GM23248 (cell line): ENCODE measurements around the gene TCF7L2. TPM values are rescaled to one million over a fixed set of nuclear protein-coding genes. Genes with fewer than 3 reads are reported as not detected.

ENCODE experiments used
- DNase-seq: peaks from one replicate; pipeline ENCODE4 v3.0.0-alpha.2; 2015
- H2AFZ ChIP-seq: fragments of 200-600 bp; sonication (generic); 2 replicates; pipeline ENCODE4 v1.6.1; 2016; ENCODE audit warnings: antibody characterized with exemption
- H3F3A ChIP-seq: fragments of 200-600 bp; sonication (generic); 2 replicates; pipeline ENCODE4 v1.6.1; 2016; ENCODE audit warnings: mild to moderate bottlenecking, antibody characterized with exemption, mixed run types; ENCODE audit not compliant: insufficient read depth
- H3K27ac ChIP-seq: fragments of 200-600 bp; sonication (generic); 2 replicates; pipeline ENCODE4 v1.5.1; 2016; ENCODE audit warnings: mild to moderate bottlenecking
- H3K27me3 ChIP-seq: fragments of 200-600 bp; sonication (generic); replicated peaks from 2 replicates; pipeline ENCODE4 v1.6.1; 2016; ENCODE audit warnings: mild to moderate bottlenecking; ENCODE audit not compliant: insufficient read depth
- H3K36me3 ChIP-seq: fragments of 200-600 bp; sonication (generic); 2 replicates; pipeline ENCODE4 v1.6.1; 2016; ENCODE audit warnings: low read depth, mild to moderate bottlenecking
- H3K4me1 ChIP-seq: fragments of 200-600 bp; sonication (generic); 2 replicates; pipeline ENCODE4 v1.6.1; 2016; ENCODE audit warnings: mild to moderate bottlenecking; ENCODE audit not compliant: insufficient read depth
- H3K4me2 ChIP-seq: fragments of 200-600 bp; sonication (generic); one replicate; pipeline ENCODE4 v1.6.1; 2016; ENCODE audit warnings: mild to moderate bottlenecking; ENCODE audit not compliant: unreplicated experiment
- H3K4me3 ChIP-seq: fragments of 200-600 bp; sonication (generic); 2 replicates; pipeline ENCODE4 v1.5.1; 2016; ENCODE audit warnings: mild to moderate bottlenecking
- H3K79me2 ChIP-seq: fragments of 200-600 bp; sonication (generic); 2 replicates; pipeline ENCODE4 v1.6.1; 2016; ENCODE audit warnings: mild to moderate bottlenecking; ENCODE audit not compliant: insufficient read depth
- H3K9ac ChIP-seq: fragments of 200-600 bp; sonication (generic); 2 replicates; pipeline ENCODE4 v1.6.1; 2016; ENCODE audit warnings: mild to moderate bottlenecking
- H3K9me2 ChIP-seq: fragments of 200-600 bp; sonication (generic); 2 replicates; pipeline ENCODE4 v1.6.1; 2016; ENCODE audit warnings: mixed run types, mild to moderate bottlenecking, moderate library complexity; ENCODE audit not compliant: insufficient read depth
- H3K9me3 ChIP-seq: fragments of 200-600 bp; sonication (generic); one replicate; pipeline ENCODE4 v1.6.1; 2017; ENCODE audit warnings: low read depth
- H4K20me1 ChIP-seq: fragments of 200-600 bp; sonication (generic); 2 replicates; pipeline ENCODE4 v1.6.0; 2016; ENCODE audit not compliant: insufficient read depth
- EZH2 ChIP-seq: fragments of 200-600 bp; sonication (generic); IDR thresholded peaks from 2 replicates; pipeline ENCODE4 v1.6.1; 2018; ENCODE audit warnings: antibody characterized with exemption, mild to moderate bottlenecking; ENCODE audit not compliant: insufficient read depth, poor library complexity, severe bottlenecking
- EZH2phosphoT487 ChIP-seq: fragments of 200-600 bp; sonication (generic); IDR thresholded peaks from 2 replicates; pipeline ENCODE4 v1.6.1; 2018; ENCODE audit warnings: antibody characterized with exemption, moderate library complexity, mild to moderate bottlenecking, low read depth; ENCODE audit not compliant: insufficient read depth
- WGBS, 2 experiments: methylation state at CpG; one replicate each; pipeline ENCODE4 v1.1.6; 2015 to 2017; ENCODE audit warnings: low lambda C conversion rate in 2 of 2, low coverage in 1 of 2; ENCODE audit errors: missing lambda C conversion rate in 2 of 2; 5-methylcytosine and 5-hydroxymethylcytosine counted together
- in situ Hi-C: fragments of 300-500 bp; cut with MboI; formaldehyde crosslinking; loops from 2 replicates; pipeline ENCODE4 v1.15.0; 2020
- polyA plus RNA-seq: library from polyadenylated mRNA; unstranded; fragments of >200 nt; fragmentation: Nextera tagmentation; extraction: Ambion mirVana; gene quantifications from 2 replicates; pipeline ENCODE4 v1.2.1, GENCODE V29; 2016
- total RNA-seq: library from RNA; depleted of rRNA; stranded (reverse); fragments of >200 nt; shearing (Covaris generic); gene quantifications from 2 replicates; pipeline ENCODE4 v1.2.3, GENCODE V29; 2014

TCF7L2 gene
- total and polyA plus RNA-seq, 2 experiments from 2014 or later, result 6.2 to 19.3 TPM

DNA sequence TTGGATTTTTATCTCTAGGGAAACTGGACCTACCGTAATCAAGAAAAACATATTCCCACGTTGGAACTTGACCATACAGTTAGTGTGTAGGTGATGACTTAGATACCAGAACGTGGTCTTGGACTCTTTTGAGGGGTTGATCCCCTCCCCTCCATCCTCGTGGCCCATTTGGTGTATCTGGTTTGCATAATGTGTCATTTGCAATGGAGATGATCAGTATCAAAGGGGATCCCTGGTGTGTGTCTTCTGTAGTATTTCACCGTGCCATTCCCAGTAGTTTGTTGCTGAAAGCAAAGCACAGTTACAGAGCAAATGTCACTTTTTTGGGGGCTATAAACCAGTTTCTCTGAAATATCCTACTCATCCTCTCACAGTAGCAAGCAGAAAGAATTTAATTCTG is 217.7 kb downstream of the TCF7L2 start:
- H3K79me2 ChIP-seq, result no peaks in the 10 kb centered on the region
- no peak overlapping the region for H3K4me3 ChIP-seq
- in situ Hi-C loops, result no loop called here
- H4K20me1 ChIP-seq, result no peaks in the 10 kb centered on the region
- H3K4me1 ChIP-seq, result no peaks in the 10 kb centered on the region
- H3K9me3 ChIP-seq, result no peaks in the 10 kb centered on the region
- H2AFZ ChIP-seq, result no peak overlapping the region
- no peak overlapping the region for H3K4me2 ChIP-seq
- no peak for DNase-seq
- 0 out of 2 replicates have a peak, but pooled peaks cover 13% of the 10 kb centered on the region for H3K36me3 ChIP-seq
- no peak overlapping the region for H3K27ac ChIP-seq
- no peaks in the 10 kb centered on the region for H3K27me3 ChIP-seq
- peaks cover 8% of the 10 kb centered on the region; the same call in 1 of the 2 replicates for H3F3A ChIP-seq
- no peaks in the 10 kb centered on the region for H3K9me2 ChIP-seq
- TF ChIP-seq EZH2 (no peak), EZH2phosphoT487 (no peak)
- H3K9ac ChIP-seq, result no peak overlapping the region
- 70 to 72% methylated on average over 5 of the region's 5 CpGs for WGBS, 2 experiments

DNA sequence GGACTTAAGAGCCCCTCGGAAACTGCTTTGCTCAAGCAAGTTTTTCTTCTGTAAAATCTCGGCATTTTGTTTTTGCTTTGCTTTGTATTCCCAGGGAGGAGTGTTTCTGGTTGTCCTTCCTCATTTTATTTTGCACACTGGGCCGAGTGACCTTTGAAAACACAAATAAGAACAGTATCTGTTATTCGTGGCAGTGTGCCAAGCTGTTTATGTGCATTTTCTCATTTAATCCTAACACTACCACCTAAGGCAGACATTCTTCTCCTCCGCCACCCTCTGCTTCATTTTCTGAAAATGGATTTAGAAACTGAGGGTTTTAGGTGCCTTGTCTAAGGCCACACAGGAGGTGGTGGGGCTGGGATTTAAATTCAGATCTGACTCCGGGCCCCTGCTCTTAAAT is 218.5 kb downstream of the TCF7L2 start:
- Histone ChIP-seq H3K79me2 (no peaks in the 10 kb centered on the region), H3K9ac (no peak overlapping the region), H3K4me1 (no peaks in the 10 kb centered on the region), H3K27ac (no peak overlapping the region), H3K9me2 (no peaks in the 10 kb centered on the region), H3F3A (peaks cover 8% of the 10 kb centered on the region; the same call in 1 of the 2 replicates), H3K4me3 (no peak overlapping the region), H2AFZ (no peak overlapping the region), H3K9me3 (no peaks in the 10 kb centered on the region), H4K20me1 (no peaks in the 10 kb centered on the region; the same call in 1 of the 2 replicates), H3K4me2 (no peak overlapping the region), H3K36me3 (0 out of 2 replicates have a peak, but pooled peaks cover 13% of the 10 kb centered on the region), H3K27me3 (no peaks in the 10 kb centered on the region)
- 79 to 83% methylated on average over 6 of the region's 6 CpGs for WGBS, 2 experiments
- in situ Hi-C loops, result no loop called here
- no peak for TF ChIP-seq EZH2
- TF ChIP-seq EZH2phosphoT487, result no peak
- peak; percentile 7 for DNase-seq

DNA sequence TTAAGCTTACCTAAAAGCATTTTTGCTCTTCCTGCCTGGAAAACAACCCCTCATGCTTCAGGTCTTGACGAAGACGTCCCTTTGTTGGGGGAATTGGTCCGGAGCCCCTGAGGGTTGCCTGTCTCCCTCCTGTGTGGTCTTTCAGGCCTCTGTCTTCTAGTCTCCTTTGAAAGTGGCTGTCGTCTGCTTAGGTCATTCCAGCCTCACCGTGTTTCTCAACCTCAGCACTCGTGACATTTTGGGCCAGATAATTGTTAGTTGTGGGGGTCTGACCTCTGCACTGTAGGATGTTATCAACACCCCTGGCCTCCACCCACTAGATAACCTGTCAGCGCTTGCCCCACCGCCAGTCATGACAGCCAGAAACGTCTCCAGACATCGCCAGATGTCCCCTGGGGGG is 219.1 kb downstream of the TCF7L2 start:
- Histone ChIP-seq H3K4me3 (no peak overlapping the region), H3F3A (peaks cover 8% of the 10 kb centered on the region; the same call in 1 of the 2 replicates), H3K9me2 (no peaks in the 10 kb centered on the region), H3K4me1 (no peaks in the 10 kb centered on the region), H3K9ac (no peak overlapping the region), H3K27me3 (no peaks in the 10 kb centered on the region), H3K79me2 (no peaks in the 10 kb centered on the region), H3K9me3 (no peaks in the 10 kb centered on the region), H2AFZ (no peak overlapping the region), H3K4me2 (no peak overlapping the region), H4K20me1 (no peaks in the 10 kb centered on the region; the same call in 1 of the 2 replicates), H3K27ac (no peak overlapping the region), H3K36me3 (0 out of 2 replicates have a peak, but pooled peaks cover 13% of the 10 kb centered on the region)
- WGBS, 2 experiments, result 86 to 93% methylated on average over 10 of the region's 10 CpGs
- TF ChIP-seq EZH2 (no peak), EZH2phosphoT487 (no peak)
- in situ Hi-C loops, result no loop called here
- no peak for DNase-seq

DNA sequence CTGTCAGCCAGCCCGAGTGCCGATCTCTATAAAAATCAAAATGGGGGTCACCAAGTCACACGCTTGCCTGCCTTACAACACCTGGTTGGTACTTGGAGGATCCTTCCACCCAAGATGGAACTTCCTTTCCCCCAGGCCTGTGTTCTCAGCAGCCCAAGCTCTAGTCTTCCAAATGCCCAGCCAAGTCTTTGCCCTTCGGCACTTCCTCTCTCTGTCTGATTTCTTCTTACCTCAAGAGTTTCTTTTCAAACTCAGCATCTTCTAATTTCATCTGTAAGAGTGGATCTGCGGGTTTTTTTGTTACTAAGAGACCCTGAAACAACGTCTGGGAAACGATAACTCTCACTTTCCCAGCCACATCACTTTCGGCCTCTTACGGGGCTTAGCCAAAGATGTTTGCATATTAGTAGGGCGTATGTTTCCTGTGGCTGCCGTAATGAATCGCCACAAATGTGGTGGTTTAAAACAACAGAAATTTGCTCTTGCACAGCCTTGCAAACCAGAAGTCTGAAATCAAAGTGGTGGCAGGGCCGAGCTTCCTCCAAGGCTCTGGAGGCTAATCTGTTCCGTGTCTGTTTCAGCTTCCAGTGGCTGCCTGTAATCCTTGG is 219.9 kb downstream of the TCF7L2 start:
- no peak for DNase-seq
- in situ Hi-C loops, result no loop called here
- no peaks in the 10 kb centered on the region for H3K9me2 ChIP-seq
- H3K27ac ChIP-seq, result no peak overlapping the region
- 72 to 74% methylated on average over 14 of the region's 14 CpGs for WGBS, 2 experiments
- 0 out of 2 replicates have a peak, but pooled peaks cover 13% of the 10 kb centered on the region for H3K36me3 ChIP-seq
- peaks cover 8% of the 10 kb centered on the region; the same call in 1 of the 2 replicates for H3F3A ChIP-seq
- no peaks in the 10 kb centered on the region for H3K9me3 ChIP-seq
- H3K4me2 ChIP-seq, result no peak overlapping the region
- no peaks in the 10 kb centered on the region for H3K79me2 ChIP-seq
- H3K4me3 ChIP-seq, result no peak overlapping the region
- no peaks in the 10 kb centered on the region; the same call in 1 of the 2 replicates for H4K20me1 ChIP-seq
- no peak overlapping the region for H3K9ac ChIP-seq
- H3K4me1 ChIP-seq, result no peaks in the 10 kb centered on the region
- no peaks in the 10 kb centered on the region for H3K27me3 ChIP-seq
- TF ChIP-seq EZH2, result no peak
- no peak for TF ChIP-seq EZH2phosphoT487
- no peak overlapping the region for H2AFZ ChIP-seq
